ENCODE measurements around the gene KAZN. TPM values are rescaled to one million over a fixed set of nuclear protein-coding genes. Genes with fewer than 3 reads are reported as not detected.

The KAZN gene
- total and polyA plus RNA-seq, 3 donors from 2014 or later = 12.1 to 14.6 (median 13.8) TPM

DNA sequence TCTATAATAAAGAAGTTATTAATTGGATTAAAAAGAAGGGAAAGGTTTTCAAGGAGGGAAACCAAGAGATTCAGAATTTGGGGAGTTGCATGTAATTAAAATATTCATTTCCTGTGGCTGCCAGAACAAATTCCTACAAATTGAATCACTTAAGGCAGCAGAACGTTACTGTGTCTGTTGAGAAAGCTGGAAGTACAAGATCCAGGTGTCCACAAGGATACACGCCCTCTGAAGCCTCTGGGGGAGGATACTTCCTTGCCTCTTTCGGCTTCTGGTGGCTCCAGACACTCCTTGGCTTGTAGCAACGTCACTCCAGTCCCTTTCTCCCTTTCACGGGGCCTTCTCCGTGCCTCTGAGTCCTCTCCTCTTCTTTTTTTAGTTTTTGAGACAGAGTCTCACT, 67.9 kb downstream of the KAZN start:
- TF ChIP-seq, protein P1, sequence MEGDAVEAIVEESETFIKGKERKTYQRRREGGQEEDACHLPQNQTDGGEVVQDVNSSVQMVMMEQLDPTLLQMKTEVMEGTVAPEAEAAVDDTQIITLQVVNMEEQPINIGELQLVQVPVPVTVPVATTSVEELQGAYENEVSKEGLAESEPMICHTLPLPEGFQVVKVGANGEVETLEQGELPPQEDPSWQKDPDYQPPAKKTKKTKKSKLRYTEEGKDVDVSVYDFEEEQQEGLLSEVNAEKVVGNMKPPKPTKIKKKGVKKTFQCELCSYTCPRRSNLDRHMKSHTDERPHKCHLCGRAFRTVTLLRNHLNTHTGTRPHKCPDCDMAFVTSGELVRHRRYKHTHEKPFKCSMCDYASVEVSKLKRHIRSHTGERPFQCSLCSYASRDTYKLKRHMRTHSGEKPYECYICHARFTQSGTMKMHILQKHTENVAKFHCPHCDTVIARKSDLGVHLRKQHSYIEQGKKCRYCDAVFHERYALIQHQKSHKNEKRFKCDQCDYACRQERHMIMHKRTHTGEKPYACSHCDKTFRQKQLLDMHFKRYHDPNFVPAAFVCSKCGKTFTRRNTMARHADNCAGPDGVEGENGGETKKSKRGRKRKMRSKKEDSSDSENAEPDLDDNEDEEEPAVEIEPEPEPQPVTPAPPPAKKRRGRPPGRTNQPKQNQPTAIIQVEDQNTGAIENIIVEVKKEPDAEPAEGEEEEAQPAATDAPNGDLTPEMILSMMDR (IDR thresholded peaks at IDR 0.05) = no peak
- TF ChIP-seq POLR2A (IDR thresholded peaks at IDR 0.05) = no peak
- DNase-seq = no peak
- Histone ChIP-seq H3K9me3 (no peaks in the 10 kb centered on the region), H3K4me3 (no peak overlapping the region), H3K27ac (no peak overlapping the region), H3K4me1 (no peaks in the 10 kb centered on the region), H3K36me3 (ENCODE audit: low read depth, missing control alignments) (no peaks in the 10 kb centered on the region), H3K27me3 (no peaks in the 10 kb centered on the region)
- WGBS, 2 donors = 84 to 89% methylated on average over 6 of the region's 6 CpGs
- intact Hi-C loops (cut with DNase I; ENCODE audit: low total_unique reads) = no loop called here

DNA sequence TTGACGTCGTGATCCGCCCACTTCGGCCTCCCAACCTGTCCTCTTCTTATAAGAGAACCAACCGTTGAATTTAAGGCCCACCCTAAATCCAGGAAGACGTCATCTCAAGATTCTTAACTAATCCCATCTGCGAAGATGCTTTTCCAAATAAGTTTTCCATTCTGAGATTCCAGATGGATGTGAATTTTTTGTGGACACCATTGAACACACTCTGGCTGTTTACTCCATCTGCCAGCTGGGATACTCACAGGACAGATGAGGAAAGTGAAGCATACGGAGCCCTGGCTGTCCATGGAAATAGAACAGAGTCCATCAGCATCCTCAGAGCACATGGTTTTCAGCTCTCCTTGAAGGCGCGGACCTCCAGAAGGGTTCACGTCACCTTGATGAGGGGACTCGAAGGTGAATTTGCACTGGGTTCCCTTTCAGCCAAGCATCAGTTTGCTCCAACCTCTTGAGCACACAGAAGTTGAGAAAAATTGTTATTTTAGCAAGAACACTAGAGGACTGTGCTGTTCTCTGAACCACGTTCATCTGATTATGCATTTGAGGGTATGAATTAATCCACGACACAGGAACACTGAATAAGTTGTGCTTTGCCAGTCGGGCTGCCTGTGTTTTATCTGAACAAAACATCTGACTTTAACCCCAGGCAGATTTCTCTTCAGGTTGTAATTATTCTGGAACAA, 68.6 kb downstream of the KAZN start:
- Histone ChIP-seq H3K36me3 (ENCODE audit: low read depth, missing control alignments) (no peaks in the 10 kb centered on the region), H3K9me3 (no peaks in the 10 kb centered on the region), H3K27ac (no peak overlapping the region), H3K27me3 (no peaks in the 10 kb centered on the region), H3K4me1 (no peaks in the 10 kb centered on the region), H3K4me3 (no peak overlapping the region)
- intact Hi-C loops (cut with DNase I; ENCODE audit: low total_unique reads) = no loop called here
- DNase-seq = no peak
- 72 to 78% methylated on average over 15 of the region's 15 CpGs for WGBS, 2 donors
- TF ChIP-seq, protein P1 (IDR thresholded peaks at IDR 0.05) = no peak
- no peak for TF ChIP-seq POLR2A (IDR thresholded peaks at IDR 0.05)

DNA sequence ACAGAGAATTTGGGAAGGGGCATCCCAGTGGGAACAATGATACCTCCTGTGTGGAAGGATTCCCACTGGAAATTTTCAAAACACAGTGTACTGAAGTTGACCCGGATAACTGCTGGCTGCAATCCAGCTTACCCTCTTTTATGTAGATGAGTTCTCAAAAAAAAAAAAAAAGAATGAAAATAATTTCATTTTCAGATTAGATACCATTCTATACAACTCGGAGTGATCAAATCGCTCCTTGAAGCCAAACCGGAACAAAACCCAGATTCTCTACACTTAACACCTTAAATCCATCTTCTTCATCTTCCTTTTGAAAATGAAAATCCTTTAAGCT, 69.1 kb downstream of the KAZN start:
- no peaks in the 10 kb centered on the region for H3K36me3 ChIP-seq (ENCODE audit: low read depth, missing control alignments)
- no peak for TF ChIP-seq POLR2A (IDR thresholded peaks at IDR 0.05)
- TF ChIP-seq, protein P1 (IDR thresholded peaks at IDR 0.05) = no peak
- H3K4me3 ChIP-seq = no peak overlapping the region
- H3K9me3 ChIP-seq = no peaks in the 10 kb centered on the region
- 45% methylated on average over 4 of the region's 4 CpGs for WGBS, 2 donors
- no peaks in the 10 kb centered on the region for H3K4me1 ChIP-seq
- no peak overlapping the region for H3K27ac ChIP-seq
- intact Hi-C loops (cut with DNase I; ENCODE audit: low total_unique reads) = no loop called here
- H3K27me3 ChIP-seq = no peaks in the 10 kb centered on the region
- DNase-seq = peak; percentile 22

DNA sequence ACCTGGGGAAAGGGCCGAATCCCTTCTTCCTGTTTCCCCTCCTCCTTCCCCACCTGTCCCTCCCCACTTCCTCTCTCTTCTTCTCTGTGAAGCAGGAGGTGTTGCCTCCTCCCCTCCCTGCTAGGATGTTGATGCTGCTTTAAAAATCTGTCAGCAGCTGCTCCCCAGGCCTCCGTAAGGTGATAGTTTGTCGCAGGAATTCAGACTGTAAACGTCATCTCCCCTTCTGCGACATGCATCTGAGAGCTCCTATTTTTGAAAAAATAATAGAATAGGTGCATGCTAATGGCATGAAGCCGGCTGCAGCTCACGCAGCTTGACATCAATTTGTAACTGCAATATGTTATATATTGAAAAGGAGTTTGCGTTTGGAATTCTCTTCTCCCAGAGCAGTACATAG, 70.1 kb downstream of the KAZN start:
- Histone ChIP-seq H3K4me1 (no peaks in the 10 kb centered on the region), H3K4me3 (no peak overlapping the region), H3K27me3 (no peaks in the 10 kb centered on the region), H3K27ac (no peak overlapping the region), H3K9me3 (no peaks in the 10 kb centered on the region), H3K36me3 (ENCODE audit: low read depth, missing control alignments) (no peaks in the 10 kb centered on the region)
- no peak for DNase-seq
- TF ChIP-seq POLR2A (IDR thresholded peaks at IDR 0.05) = no peak
- TF ChIP-seq, protein P1 (IDR thresholded peaks at IDR 0.05) = no peak
- 82 to 89% methylated on average over 8 of the region's 8 CpGs for WGBS, 2 donors
- intact Hi-C loops (cut with DNase I; ENCODE audit: low total_unique reads) = no loop called here

DNA sequence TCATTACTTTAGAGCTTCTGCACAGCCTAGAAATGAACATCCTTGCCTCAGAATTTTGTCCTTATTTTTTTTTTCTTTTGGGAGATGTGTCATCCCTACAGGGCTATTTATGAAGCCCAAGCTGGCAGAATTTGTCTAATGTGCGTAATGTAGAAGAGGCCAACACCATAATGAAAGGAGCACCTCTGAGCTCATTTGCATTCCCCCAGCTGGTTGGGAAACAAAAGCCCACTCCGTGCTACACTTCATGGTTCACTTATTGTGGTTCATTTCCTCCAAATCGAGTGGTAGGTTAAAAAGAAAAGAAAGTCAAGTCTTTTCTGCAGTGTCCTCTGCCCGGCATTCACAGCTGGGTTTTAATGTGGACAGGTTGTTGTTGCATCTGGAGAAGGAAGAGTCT, 73.5 kb downstream of the KAZN start:
- no peaks in the 10 kb centered on the region for H3K27me3 ChIP-seq
- intact Hi-C loops (cut with DNase I; ENCODE audit: low total_unique reads) = no loop called here
- WGBS, 2 donors = 79 to 85% methylated on average over 4 of the region's 4 CpGs
- no peak for DNase-seq
- H3K36me3 ChIP-seq (ENCODE audit: low read depth, missing control alignments) = no peaks in the 10 kb centered on the region
- no peak overlapping the region for H3K4me3 ChIP-seq
- H3K27ac ChIP-seq = no peak overlapping the region
- H3K4me1 ChIP-seq = no peaks in the 10 kb centered on the region
- no peak for TF ChIP-seq POLR2A (IDR thresholded peaks at IDR 0.05)
- TF ChIP-seq, protein P1 (IDR thresholded peaks at IDR 0.05) = no peak
- no peaks in the 10 kb centered on the region for H3K9me3 ChIP-seq

Measured in testis (tissue), 3 donors.